ENCODE measurements around the gene BTBD19. TPM values are rescaled to one million over a fixed set of nuclear protein-coding genes. Genes with fewer than 3 reads are reported as not detected.
A peak's percentile ranks its signal among the peaks of the same experiment; 100 is the strongest.

BTBD19 gene
- total and polyA plus RNA-seq, 9 of the 15 experiments (the other 6 are each of a cell fraction or from before 2014, with no cell fraction given): 0.22 to 2.0 (median 0.95) TPM

DNA sequence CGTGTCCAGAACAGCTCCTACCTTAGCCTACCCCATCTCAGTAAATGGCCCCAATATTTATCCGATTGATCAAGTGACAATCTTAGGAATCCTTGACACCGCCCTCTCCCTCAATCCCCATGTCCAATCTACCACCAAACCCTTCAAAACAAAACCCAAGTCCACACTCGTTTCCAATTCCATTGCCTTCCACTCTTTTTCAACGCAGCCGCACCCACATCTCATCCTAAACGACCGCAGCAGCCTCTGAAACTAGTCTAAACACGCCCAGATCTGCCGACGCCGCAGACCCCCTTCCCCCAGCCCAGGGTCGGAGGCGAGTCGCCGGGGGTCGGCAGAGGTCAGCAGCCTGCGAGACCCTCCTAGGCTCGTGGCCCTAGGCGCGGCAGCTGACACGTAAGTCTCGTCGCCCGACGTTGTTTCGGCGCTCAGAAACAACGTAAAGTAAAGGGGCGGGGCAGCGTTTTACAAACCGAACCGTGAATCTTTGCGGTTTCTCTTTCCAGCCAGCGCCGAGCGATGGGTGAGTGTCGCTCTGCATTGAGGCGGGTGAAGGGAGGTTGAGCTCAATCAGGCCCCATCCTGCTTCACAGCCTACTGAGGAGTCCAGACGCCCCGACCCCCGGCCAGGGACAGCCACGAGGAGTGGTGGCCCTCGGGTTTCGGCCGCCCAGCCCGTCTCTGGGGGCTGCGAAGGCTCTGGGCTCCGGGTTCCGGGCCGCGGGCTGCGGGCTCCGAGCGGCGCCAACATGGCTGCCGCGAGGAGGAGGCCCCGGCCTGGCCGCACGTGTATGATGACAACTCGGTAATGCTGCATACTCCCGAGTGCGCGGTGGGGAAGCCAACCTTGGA lies 33.0 kb upstream of the BTBD19 start, which contains the start of gene RPS8 (continued):
- TF ChIP-seq CBX8 (IDR thresholded peaks at IDR 0.05; ENCODE audit: borderline replicate concordance, extremely low read depth, low read depth, low read length, poor library complexity, severe bottlenecking) (no peak), RBM25 (IDR thresholded peaks at IDR 0.05; ENCODE audit: low read depth, low read length, severe bottlenecking) (no peak), DACH1 (IDR thresholded peaks at IDR 0.05; ENCODE audit: partially characterized antibody) (no peak), RBM17 (IDR thresholded peaks at IDR 0.05; ENCODE audit: borderline replicate concordance, low read depth, low read length) (no peak), NR0B1 (IDR thresholded peaks at IDR 0.05; ENCODE audit: partially characterized antibody) (no peak), STAG1 (CRISPR knock-in tag; IDR thresholded peaks at IDR 0.05; ENCODE audit: borderline replicate concordance) (no peak), BRF1 (IDR thresholded peaks at IDR 0.05; ENCODE audit: borderline replicate concordance, extremely low read depth, insufficient read length) (no peak), MCM7 (IDR thresholded peaks at IDR 0.05) (peak in 1 of 2 experiments; percentile 89; a peak in 2 of 4 replicates), STAT5A (IDR thresholded peaks at IDR 0.05; ENCODE audit: borderline replicate concordance, low read length) (peak; percentile 8; the same call in 1 of the 2 replicates), MNT (conservative IDR thresholded peaks at IDR 0.05) (peak; percentile 96 to 98), NFIC (IDR thresholded peaks at IDR 0.05) (peak; percentile 70; the same call in 1 of the 2 replicates), CHAMP1 (IDR thresholded peaks at IDR 0.05) (no peak; the same call in none of the 2 replicates), BRD9 (IDR thresholded peaks at IDR 0.05; ENCODE audit: low read depth, partially characterized antibody) (peak; percentile 98), ZNF263 (CRISPR knock-in tag; IDR thresholded peaks at IDR 0.05; ENCODE audit: borderline replicate concordance) (peak; percentile 67), CEBPB (tag; IDR thresholded peaks at IDR 0.05) (no peak), NEUROD1 (IDR thresholded peaks at IDR 0.05; ENCODE audit: borderline replicate concordance, low read depth, low read length, partially characterized antibody) (peak; percentile 45), PHTF2 (CRISPR knock-in tag; IDR thresholded peaks at IDR 0.05) (peak; percentile 85), TRIM28 (IDR thresholded peaks at IDR 0.05) (peak; percentile 63; the same call in 1 of the 2 replicates), HDAC6 (IDR thresholded peaks at IDR 0.05; ENCODE audit: low read depth, low read length) (0 out of 2 replicates have a peak, but pooled peaks have one; percentile 53)

All from K562 (cell line).